ENCODE data around the gene DUSP2. TPM values are rescaled to one million over a fixed set of nuclear protein-coding genes. Genes with fewer than 3 reads are reported as not detected.

The DUSP2 gene
- polyA plus RNA-seq, 3 donors from 2014 or later: 272 to 875 (median 555) TPM

GRCh38 chr2:96116424-96116878 is 28.8 kb downstream of the DUSP2 start, which contains the start of gene ADRA2B:
TSS of gene ADRA2B (minus strand) at chr2:96116571. CDS start at chr2:96116149, 422 bp downstream.
- Mint-ChIP-seq H3K4me1 (peaks cover 0 to 7% of the 10 kb centered on the region in 2 donors), H3K9me3 (no peaks in the 10 kb centered on the region), H3K27me3 (ENCODE audit: low read depth in 3 of 3) (peaks cover 7 to 13% (median 12%) of the 10 kb centered on the region in 3 donors), H3K4me3 (peak within 1 kb of the TSS; percentile 57 to 77 (median 74)), H3K36me3 (no peaks in the 10 kb centered on the region), H3K27ac (peak within 1 kb of the TSS in 1 of 6 donors; percentile 65)
- peak; percentile 42 to 52 (median 46) for DNase-seq

- Mint-ChIP-seq H3K36me3 (no peaks in the 10 kb centered on the region), H3K4me1 (peaks cover 0 to 7% of the 10 kb centered on the region in 2 donors), H3K27me3 (ENCODE audit: low read depth in 3 of 3) (peaks cover 2 to 11% (median 8%) of the 10 kb centered on the region in 3 donors), H3K27ac (peak overlapping the region in 1 of 6 donors; percentile 65), H3K9me3 (no peaks in the 10 kb centered on the region), H3K4me3 (peak overlapping the region; percentile 57 to 77 (median 74))
- DNase-seq: no peak
Measured at GRCh38 chr2:96115631-96116423, 29.4 kb downstream of the DUSP2 start.

- Mint-ChIP-seq H3K36me3 (no peaks in the 10 kb centered on the region), H3K4me3 (peak overlapping the region; percentile 57 to 77 (median 74)), H3K27ac (no peak overlapping the region), H3K9me3 (no peaks in the 10 kb centered on the region), H3K27me3 (ENCODE audit: low read depth in 3 of 3) (peaks cover 2 to 8% (median 4%) of the 10 kb centered on the region in 3 donors), H3K4me1 (peaks cover 0 to 7% of the 10 kb centered on the region in 2 donors)
- no peak for DNase-seq
Measured at GRCh38 chr2:96114903-96115581, 30.2 kb downstream of the DUSP2 start.

GRCh38 chr2:96114546-96114902 is 30.7 kb downstream of the DUSP2 start:
- Mint-ChIP-seq H3K4me1 (peaks cover 0 to 6% of the 10 kb centered on the region in 2 donors), H3K27ac (no peak overlapping the region), H3K9me3 (no peaks in the 10 kb centered on the region), H3K4me3 (peak overlapping the region in 4 of 5 donors; percentile 33 to 70 (median 44)), H3K36me3 (no peaks in the 10 kb centered on the region), H3K27me3 (ENCODE audit: low read depth in 3 of 3) (peaks cover 2 to 8% (median 4%) of the 10 kb centered on the region in 3 donors)
- DNase-seq: no peak

- no peak overlapping the region for H3K4me3 Mint-ChIP-seq
- H3K4me1 Mint-ChIP-seq: peaks cover 0 to 6% of the 10 kb centered on the region in 2 donors
- no peaks in the 10 kb centered on the region for H3K9me3 Mint-ChIP-seq
- DNase-seq: no peak
- no peaks in the 10 kb centered on the region for H3K36me3 Mint-ChIP-seq
- H3K27me3 Mint-ChIP-seq (ENCODE audit: low read depth in 3 of 3): peaks cover 2 to 8% (median 4%) of the 10 kb centered on the region in 3 donors
- no peak overlapping the region for H3K27ac Mint-ChIP-seq
Measured at GRCh38 chr2:96113951-96114350, 31.3 kb downstream of the DUSP2 start.

GRCh38 chr2:96113367-96113677 is 31.9 kb downstream of the DUSP2 start:
- H3K36me3 Mint-ChIP-seq: no peaks in the 10 kb centered on the region
- no peak overlapping the region for H3K27ac Mint-ChIP-seq
- DNase-seq: no peak
- H3K4me3 Mint-ChIP-seq: no peak overlapping the region
- H3K27me3 Mint-ChIP-seq (ENCODE audit: low read depth in 3 of 3): peaks cover 0 to 6% (median 4%) of the 10 kb centered on the region in 3 donors
- peaks cover 0 to 6% of the 10 kb centered on the region in 2 donors for H3K4me1 Mint-ChIP-seq
- no peaks in the 10 kb centered on the region for H3K9me3 Mint-ChIP-seq

- peaks cover 0 to 6% (median 4%) of the 10 kb centered on the region in 3 donors for H3K27me3 Mint-ChIP-seq (ENCODE audit: low read depth in 3 of 3)
- no peak overlapping the region for H3K27ac Mint-ChIP-seq
- no peaks in the 10 kb centered on the region for H3K36me3 Mint-ChIP-seq
- no peak for DNase-seq
- H3K9me3 Mint-ChIP-seq: no peaks in the 10 kb centered on the region
- H3K4me1 Mint-ChIP-seq: peaks cover 0 to 6% of the 10 kb centered on the region in 2 donors
- no peak overlapping the region for H3K4me3 Mint-ChIP-seq
Measured at GRCh38 chr2:96112501-96113366, 32.5 kb downstream of the DUSP2 start.

- Mint-ChIP-seq H3K9me3 (no peaks in the 10 kb centered on the region), H3K27me3 (ENCODE audit: low read depth in 3 of 3) (peaks cover 0 to 6% (median 4%) of the 10 kb centered on the region in 3 donors), H3K36me3 (no peaks in the 10 kb centered on the region), H3K4me1 (peaks cover 0 to 6% of the 10 kb centered on the region in 2 donors), H3K27ac (no peak overlapping the region), H3K4me3 (no peak overlapping the region)
- DNase-seq: no peak
Measured at GRCh38 chr2:96111823-96112500, 33.3 kb downstream of the DUSP2 start.

- H3K9me3 Mint-ChIP-seq: peaks cover 0 to 2% (median 0%) of the 10 kb centered on the region in 6 donors
- no peaks in the 10 kb centered on the region for H3K36me3 Mint-ChIP-seq
- no peak overlapping the region for H3K27ac Mint-ChIP-seq
- no peak overlapping the region for H3K4me3 Mint-ChIP-seq
- no peak for DNase-seq
- H3K4me1 Mint-ChIP-seq: peaks cover 0 to 6% of the 10 kb centered on the region in 2 donors
- H3K27me3 Mint-ChIP-seq (ENCODE audit: low read depth in 3 of 3): peaks cover 0 to 6% (median 4%) of the 10 kb centered on the region in 3 donors
Measured at GRCh38 chr2:96111257-96111640, 34.0 kb downstream of the DUSP2 start.

- Mint-ChIP-seq H3K4me3 (no peak overlapping the region), H3K4me1 (peaks cover 0 to 4% of the 10 kb centered on the region in 2 donors), H3K36me3 (peaks cover 0 to 2% (median 0%) of the 10 kb centered on the region in 3 donors), H3K27ac (no peak overlapping the region), H3K9me3 (peaks cover 0 to 5% (median under 1%) of the 10 kb centered on the region in 6 donors), H3K27me3 (ENCODE audit: low read depth in 3 of 3) (peaks cover 0 to 6% (median 4%) of the 10 kb centered on the region in 3 donors)
- no peak for DNase-seq
Measured at GRCh38 chr2:96110621-96111256, 34.5 kb downstream of the DUSP2 start.

GRCh38 chr2:96109931-96110511 is 35.2 kb downstream of the DUSP2 start:
- Mint-ChIP-seq H3K4me1 (no peaks in the 10 kb centered on the region), H3K9me3 (peaks cover 3 to 12% (median 6%) of the 10 kb centered on the region in 6 donors), H3K27me3 (ENCODE audit: low read depth in 3 of 3) (peaks cover 0 to 2% (median 1%) of the 10 kb centered on the region in 3 donors), H3K4me3 (no peak overlapping the region), H3K36me3 (peaks cover 0 to 7% (median 4%) of the 10 kb centered on the region in 3 donors), H3K27ac (no peak overlapping the region)
- DNase-seq: no peak

- Mint-ChIP-seq H3K4me1 (no peaks in the 10 kb centered on the region), H3K27ac (no peak overlapping the region), H3K27me3 (ENCODE audit: low read depth in 3 of 3) (no peaks in the 10 kb centered on the region), H3K4me3 (no peak overlapping the region), H3K9me3 (peaks cover 3 to 13% (median 6%) of the 10 kb centered on the region in 6 donors), H3K36me3 (peaks cover 0 to 7% (median 4%) of the 10 kb centered on the region in 3 donors)
- no peak for DNase-seq
Measured at GRCh38 chr2:96109361-96109680, 35.9 kb downstream of the DUSP2 start.

All from immature natural killer cell (primary cell).